Activated CD8-positive, alpha-beta memory T cell treated with anti-CD3 and anti-CD28 coated beads, Interleukin-2, amount 50 U/mL, for 24 hours (primary cell): Measurements from ENCODE around the gene C17orf113.

Experiments
- DNase-seq: peaks from one replicate; pipeline ENCODE4 v3.0.0-alpha.2; 2020; ENCODE audit errors: extremely low read depth

C17orf113 gene

DNA sequence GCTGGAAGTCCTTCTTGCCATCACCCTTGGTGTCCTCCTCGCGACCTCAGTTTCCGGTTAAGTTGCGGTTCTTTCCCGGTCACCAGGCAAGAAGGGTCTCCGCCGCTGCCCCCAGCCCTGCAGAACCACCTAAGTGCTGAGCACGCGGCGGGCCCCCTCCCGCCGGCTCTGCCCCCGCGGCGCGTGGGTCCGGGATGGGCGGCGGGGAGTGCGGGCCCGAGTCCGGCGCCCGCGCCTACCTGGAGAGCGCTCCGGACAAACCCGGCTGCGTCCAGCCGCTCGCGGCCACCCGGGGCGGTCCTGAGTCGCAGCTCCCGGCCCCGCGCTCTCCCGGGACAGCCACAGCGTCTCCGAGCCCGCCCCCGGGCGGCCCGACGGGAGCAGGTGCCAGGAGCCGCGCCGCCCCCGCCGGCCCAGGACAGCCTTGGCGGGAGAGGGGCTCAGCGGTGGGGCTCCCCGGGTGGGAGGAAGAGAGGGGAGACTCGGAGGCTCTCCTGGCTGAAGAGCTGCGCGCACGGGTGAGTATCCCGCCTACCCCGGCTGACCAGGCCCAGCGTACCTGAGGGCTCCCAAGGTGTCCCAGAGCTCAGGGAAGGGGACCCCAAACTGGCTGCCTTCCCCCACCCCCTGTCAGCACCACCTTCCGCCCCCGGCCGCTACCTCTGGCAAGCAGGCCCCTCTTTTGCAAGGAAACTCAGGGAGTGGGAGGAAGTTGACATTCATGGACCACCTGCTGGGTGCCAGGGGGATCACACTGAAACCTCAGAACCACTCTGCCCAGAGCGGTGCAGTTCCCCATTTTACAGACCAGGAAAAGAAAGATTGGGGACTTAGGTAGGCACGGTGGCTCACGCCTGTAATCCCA is 22.2 kb upstream of the C17orf113 start:
- DNase-seq = no peak

DNA sequence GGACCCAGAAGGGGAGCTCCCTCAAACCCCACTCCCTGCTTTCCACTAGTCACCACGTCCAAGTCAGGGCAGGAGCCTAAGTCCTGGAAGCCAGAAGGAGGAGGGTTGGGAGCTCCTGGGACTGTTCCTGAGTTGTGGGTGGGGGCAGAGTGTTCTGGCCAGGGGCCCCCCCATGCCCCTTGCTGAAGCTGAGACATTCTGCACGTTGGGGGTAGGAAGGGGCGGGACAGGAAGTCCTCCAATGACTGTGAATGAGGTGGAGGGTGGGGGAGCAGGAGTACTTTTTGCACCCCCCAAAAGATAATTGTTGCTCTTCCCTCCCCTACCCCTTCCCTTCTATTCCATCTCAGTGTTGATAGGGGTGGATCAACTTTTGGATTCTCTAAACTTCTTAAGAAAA is 21.4 kb upstream of the C17orf113 start:
- no peak for DNase-seq

DNA sequence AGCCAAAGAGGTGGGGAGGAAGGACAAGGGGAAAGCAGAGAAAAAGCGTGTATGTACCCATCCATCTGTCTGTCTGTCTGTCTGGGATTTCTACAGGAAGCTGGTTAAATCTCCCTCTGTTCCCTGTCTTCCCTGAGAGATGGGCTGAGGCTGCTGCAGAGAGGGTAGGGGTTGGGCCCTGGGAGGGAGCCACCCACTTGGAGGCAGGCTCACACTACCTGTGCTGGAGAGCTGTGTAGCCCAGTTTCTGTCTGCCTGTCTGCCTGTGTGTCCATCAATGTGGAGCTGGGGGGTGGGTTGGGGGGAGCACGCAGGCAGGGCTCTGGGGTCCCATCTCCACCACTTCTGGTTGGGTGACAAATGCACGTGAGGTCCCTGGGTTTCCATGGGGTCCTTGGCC is 18.6 kb upstream of the C17orf113 start:
- DNase-seq = no peak

DNA sequence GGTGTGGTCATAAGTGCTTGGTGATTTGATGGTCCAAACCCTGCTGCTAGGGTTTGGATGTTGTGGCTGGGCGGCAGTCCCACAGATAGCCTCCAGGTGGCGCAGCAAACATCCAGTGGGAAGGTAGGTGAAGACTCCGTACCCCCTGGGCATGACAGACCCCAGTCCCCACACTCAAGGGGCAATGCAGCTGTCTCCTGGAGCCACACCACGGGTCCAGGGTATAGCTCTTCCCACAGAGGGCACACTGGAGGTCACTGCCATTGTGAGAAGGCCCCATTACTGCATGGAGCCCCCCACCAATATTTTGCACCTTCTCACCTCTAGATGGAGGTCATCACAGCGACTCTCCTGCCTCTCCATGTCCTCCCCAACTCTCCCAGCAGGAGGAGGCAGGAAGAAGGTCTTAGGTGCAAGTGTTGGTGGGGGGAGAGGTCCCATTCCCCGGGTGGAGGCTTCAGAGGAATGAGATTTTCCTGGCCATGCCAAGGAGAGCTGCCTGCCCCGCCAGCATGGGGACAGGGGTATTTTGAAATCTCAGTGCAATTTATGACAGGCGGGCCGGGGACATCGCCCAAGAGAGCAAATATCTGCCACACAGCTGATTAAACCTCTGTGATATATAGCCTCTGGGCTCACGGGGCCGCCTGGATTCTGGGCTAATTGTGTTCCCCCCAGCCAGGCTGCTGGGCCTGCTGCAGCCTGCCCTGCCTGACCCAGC is 17.1 kb upstream of the C17orf113 start:
- peak; percentile 28 for DNase-seq

DNA sequence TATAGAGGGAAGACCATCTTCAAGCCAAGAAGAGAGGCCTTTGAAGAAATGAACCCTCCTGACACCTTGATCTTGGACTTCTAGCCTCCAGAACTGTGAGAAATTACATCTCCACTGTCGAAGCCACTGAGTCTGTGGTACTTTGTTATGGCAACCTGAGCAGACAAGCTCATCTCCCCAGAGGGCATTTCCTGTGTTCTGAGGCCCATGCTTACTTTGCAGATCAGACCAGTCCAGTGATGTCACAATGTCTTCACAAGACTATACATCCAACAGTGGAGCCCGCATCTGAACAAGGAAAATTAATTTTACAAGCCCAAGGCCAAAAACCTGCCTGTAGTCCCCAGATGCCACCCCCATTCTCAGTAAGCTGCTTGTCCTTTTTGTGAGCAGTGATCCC is 14.8 kb upstream of the C17orf113 start:
- no peak for DNase-seq

DNA sequence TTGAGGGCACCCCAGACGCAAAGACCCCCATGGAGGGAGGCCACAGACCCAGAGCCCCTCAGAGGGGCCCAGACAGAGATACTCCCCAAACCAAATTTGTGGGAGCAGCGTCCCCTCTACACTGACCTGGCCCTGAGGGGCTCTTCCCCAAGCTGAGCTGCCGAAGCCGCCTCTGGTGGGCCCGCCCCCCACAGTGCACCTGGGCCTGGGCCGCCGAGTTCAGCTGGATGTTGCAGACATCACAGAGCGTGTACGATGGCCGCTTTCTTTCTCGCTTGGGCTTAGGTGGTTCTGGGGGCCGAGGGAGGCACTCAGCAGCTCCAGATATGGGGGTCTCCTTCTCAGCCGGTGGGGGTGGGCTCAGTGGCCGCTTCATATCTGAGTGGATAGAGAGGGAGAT is 12.3 kb upstream of the C17orf113 start:
- DNase-seq = no peak

DNA sequence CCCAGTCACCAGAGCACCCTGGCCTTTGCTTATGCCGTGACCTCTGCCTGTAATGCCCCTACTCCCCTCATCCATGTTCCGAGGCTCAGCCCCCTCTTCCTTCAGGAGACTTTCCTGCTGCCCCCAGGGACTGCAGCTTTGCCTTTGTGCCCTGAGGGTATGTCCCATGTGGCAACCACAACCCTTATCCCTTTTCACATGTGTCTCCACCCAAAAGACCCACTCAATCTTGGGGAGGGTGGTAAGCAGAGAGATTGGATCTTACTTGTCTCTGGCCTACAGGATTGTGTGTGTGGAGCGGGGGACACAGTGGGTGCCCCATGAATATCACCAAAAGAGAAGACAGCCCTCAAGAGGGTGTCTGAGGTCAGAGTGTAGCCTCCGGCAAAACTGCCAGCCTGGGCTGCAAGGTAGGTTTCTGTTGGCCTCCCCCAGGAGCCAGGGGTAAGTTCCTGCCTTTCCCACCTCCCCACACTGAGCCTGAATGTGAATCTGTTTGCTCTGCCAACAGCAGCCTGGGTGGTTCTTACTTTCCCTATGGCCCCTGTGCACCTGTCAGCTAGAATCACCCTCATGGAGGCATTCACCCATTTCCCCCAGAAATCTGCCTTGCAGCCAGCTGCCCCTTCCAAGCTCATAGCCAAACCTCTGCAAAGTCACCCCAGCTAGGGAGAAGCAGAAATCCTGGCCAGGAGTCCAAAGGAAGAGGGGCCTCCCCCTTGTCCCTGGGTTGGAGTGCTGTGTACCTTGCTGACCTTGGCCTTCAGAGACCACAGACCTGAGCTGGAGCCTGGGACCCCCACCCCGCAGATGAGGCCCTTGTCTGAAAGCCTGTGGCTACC is 11.5 kb upstream of the C17orf113 start:
- DNase-seq = no peak

DNA sequence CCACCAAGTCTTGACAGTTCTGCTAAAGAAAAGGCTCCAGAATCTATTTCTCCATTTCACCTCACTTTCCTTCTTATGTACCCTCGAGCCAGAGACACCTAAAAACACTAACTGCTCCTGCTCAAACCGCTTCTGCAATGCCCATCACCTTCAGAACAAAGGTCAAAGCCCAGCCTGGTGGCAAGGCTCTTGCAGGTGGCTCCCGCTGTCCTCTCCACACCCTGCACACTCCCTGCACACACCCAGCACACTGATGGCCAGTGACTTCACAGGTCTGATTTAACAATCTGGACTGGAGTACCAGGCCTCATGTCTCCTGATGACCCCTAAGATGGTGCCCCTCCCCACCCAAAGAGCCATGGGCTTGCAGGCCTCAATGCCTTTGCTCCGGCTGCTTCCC is 9.8 kb upstream of the C17orf113 start:
- DNase-seq = no peak

DNA sequence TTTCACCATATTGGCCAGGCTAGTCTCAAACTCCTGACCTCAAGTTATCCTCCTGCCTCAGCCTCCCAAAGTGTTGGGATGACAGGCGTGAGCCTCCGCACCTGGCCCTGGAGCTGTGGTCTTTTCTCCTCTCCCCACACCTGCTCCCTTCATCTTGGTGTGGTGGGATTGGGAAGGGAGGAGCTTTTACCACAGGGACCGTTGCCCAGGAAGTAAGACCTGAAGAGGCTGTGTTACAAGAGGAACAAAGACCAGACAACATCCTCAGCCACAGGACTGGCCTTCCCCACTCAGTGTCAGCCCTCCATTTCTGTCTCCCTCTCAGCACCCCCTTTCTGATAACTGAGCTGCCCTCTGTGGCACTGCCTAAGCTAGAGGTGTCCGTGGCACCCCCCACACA is 9.4 kb upstream of the C17orf113 start:
- no peak for DNase-seq

DNA sequence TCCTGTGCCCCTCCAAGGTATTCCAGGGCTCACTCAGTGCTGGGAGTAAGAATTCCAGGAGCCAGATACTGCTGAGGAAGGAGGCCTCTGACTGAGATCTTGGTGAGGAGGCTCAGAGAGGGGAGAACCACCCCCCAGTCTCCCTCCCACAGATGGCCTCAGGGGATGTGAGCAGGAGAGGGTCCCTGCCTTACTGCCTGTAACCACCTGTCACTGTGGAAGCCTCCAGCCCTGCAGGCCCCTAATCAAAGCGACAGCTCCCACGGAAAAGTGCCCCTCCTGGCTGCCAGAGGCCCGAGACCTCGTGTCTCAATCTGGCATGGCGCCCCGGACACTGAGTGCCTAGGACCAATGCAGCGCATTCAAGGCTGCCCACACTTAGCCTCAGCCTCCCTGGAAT is 7.7 kb upstream of the C17orf113 start:
- DNase-seq = no peak

DNA sequence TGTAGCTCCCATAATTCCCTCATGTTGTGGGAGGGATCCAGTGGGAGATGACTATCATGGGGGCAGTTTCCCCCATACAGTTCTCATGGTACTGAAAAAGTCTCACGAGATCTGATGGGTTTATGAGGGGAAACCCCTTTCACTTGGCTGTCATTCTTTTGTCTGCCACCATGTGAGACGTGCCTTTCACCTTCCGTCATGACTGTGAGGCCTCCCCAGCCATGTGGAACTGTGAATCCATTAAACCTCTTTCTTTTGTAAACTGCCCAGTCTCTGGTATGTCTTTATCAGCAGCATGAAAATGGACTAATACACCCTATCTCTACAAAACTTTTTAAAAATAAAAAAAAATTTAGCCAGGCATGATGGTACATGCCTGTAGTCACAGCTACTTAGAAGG is 6.2 kb upstream of the C17orf113 start:
- no peak for DNase-seq

DNA sequence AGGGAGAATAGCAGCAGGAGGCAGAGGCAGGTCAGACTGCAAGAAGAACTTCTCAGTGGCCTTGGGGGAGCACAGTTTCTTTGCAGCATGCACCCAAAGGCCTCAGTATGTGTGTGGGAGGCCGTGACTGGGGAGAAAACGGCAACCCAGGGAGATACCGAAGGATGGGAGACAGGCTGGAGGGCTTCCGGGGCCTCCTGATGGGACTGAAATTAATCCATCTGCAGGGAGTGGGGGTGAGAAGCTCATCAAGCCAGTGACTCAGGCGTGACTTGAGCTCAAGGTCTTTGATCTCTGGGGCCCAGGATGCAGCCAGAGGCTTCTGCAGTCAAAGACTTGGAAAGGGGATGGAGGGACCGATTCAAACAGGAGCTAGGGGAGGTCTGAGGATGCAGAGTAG is 5.1 kb upstream of the C17orf113 start:
- DNase-seq = no peak

DNA sequence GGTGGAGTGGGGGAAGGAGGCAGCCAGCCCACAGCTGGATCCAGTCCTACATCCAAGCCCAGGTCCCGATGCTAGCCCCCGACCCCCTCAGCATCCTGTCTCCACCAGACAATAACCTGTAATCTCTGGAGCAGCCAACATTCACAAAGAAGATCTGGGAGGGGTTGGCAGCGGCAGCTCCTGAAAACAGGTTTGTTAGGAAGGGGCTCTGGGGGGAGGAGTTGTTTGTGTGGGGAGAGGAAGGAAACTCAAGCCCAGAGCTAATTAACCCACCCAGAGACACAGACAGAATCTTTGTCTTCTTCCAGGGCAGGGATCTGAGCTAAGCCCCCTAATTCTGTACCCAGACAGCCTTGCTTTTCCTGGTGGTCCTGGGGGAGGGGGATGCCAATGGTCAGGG is 4.6 kb upstream of the C17orf113 start:
- no peak for DNase-seq

DNA sequence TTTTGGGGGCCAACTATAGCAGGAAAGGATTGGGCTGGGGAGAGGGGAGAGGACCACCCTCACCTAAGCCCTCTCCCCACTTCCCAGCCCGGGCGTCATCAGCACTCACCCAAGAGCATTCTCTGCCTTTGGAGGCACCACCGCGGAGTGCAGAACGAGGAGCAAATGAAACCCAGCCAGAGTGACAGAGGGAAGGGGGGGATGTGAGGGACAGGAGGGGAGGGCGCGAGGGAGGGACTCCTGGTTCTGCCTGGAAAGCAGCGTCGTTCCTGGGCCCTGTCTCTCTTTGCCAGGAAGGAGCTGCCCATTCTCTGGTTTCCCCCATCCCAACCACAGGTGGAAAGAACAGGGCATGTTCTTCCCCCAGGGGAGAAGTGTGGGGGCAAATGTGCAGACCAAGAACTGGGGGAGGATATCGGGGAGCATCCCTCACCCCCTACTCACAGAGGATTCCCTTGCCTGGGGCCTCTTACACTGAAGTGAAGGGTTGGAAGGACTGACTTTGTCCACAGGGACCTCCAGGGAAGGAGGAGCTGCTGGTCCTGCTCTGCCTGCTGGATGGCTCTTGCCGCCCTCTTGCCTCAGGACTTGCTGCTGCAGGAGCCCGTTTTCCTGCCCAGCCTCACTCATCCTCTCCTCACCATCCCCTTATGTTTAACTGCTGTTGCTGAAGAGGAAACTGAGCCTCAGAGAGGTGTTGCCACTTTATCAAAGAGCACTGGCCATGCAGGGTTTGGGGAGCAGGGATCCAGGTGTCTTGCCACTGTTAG is 3.5 kb upstream of the C17orf113 start:
- no peak for DNase-seq

DNA sequence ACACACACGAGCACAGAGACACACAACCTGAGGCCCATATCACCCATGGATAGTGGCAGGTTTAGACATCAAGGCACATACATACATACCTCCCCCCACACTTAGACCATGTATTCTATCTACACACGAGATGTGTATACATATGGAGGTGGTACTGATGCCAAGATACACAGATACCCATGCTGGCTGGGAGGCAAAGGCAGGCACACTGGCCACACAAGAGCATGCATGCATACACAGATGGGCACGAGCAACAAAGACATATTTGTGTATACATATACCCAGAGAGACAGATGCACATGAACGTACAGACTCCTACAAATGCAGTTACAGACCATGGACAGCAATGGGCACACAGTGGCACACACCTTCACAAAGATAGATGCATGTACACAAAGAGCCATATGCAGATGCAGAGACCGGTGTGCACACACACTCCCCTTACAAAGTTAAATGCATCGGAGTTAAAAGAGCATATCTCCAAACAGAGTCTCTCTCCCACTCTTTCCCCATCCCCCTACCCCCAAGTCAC is 2.0 kb upstream of the C17orf113 start:
- no peak for DNase-seq

DNA sequence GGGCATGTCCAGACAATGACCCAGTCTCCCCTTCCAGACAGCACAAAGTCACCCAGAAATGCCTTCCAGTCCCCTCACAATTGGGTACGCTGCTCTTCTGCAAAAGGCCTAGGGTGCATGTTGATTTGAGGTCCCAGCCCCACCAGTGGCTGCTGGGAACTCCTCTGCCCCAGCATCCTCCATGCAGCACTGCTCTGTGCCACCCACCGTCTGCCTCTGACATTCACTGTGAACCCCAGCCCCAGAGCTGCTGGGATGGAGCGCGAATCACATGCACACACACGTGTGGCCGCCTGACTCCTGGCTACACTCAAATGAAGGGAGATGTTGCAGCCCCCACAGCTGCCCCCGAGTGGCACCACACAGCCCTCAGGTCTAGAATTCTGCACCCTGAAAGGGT is 1.2 kb upstream of the C17orf113 start:
- no peak for DNase-seq

DNA sequence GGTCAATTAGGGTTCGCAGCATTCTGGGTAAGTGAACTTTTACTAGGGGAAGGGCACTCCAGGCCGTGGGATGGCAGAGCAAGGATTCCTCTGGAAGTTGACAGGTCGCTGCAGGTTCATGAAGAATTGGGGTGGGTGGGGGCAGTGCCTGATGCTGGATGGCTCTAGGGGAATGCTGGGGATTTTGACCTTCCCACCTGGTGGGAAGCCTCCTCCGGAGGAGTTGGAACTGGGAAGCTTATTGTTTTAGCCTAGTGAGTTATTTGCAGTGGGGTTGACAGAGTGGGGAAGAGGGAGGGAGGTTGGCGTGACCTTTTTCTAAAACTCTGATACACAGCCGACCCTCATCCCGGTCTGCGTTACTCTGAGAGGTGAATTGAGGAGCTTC is 606 bp upstream of the C17orf113 start:
- no peak for DNase-seq

DNA sequence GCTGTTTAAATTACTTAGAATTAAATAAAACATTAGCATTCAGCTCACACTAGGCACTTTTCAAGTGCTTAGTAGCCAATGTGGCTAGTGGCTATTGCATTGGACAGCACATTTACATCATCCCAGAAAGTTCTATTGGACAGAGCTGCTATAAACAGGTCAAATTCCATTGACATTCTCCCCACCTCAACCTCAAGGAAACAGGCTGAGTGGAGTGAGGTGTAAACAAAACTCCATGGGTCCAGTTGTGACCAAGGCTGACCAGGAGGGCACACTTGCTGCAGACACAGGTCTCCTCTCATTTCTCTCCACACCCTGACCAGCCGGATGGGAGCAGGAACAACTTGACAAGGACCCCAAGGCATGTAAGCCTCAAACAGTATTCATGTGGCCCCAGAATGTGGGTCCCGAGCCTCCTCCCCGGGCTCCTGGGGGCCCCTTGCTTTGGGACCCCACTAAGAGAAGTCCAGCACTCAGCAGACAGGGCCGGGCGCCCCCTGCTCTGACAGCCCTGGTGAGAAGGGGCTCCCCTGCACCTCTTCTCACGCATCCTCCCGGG is 488 bp downstream of the C17orf113 start:
- no peak for DNase-seq

DNA sequence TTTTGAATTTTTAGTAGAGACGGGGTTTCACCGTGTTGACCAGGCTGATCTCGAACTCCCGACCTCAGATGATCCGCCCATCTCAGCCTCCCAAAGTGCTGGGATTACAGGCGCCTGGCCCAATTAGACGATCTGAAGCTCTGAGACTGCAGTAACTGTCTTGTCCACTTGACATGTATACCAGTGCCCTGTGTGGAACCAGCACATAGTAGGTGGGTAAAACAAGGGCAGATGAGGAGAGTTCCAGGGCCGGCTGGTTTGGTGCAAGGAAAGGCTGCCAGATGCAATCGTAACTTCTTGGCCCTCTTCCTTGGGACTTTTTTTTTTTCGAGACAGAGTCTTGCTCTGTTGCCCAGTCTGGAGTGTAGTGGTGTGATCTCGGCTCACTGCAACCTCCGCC is 3.1 kb downstream of the C17orf113 start:
- no peak for DNase-seq

DNA sequence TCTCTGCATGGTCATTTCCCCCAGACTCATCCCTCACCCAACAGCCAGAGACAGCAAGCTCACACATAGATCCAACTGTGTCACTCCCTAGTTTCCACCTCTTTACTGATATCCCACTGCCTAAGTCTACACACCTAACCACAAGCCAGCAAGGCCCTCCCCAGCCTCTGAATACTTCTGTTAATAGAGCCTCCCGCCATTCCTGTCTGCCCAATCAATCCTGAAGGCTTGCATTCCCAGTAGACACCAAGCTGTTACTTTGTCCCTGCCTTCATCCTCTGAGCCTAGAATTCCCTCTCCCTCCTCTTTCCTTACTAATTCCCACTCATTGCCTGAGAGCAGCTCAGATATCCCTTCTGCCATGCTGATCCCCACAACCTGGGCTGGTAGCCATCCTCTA is 4.7 kb downstream of the C17orf113 start:
- DNase-seq = no peak
